GM19328 (cell line): Measurements from ENCODE around the gene PLXNA4.

Source experiments
- ATAC-seq: cut with Tn5 transposase; IDR thresholded peaks from one replicate; pipeline ENCODE4 v1.9.1; 2021; ENCODE audit warnings: mild to moderate bottlenecking, moderate library complexity; ENCODE audit not compliant: unreplicated experiment

Gene PLXNA4

GRCh38 chr7:132328047-132328620 is 248.1 kb downstream of the PLXNA4 start:
- no peak for ATAC-seq

- ATAC-seq: no peak
Measured at GRCh38 chr7:132326878-132327589, 249.2 kb downstream of the PLXNA4 start.

GRCh38 chr7:132322970-132323369 is 253.3 kb downstream of the PLXNA4 start:
- ATAC-seq: no peak

- no peak for ATAC-seq
Measured at GRCh38 chr7:132321387-132321786, 254.9 kb downstream of the PLXNA4 start.

- no peak for ATAC-seq
Measured at GRCh38 chr7:132319481-132319880, 256.8 kb downstream of the PLXNA4 start.

- ATAC-seq: peak; percentile 84
Measured at GRCh38 chr7:132318352-132319318, 257.6 kb downstream of the PLXNA4 start.

GRCh38 chr7:132317701-132318351 is 258.4 kb downstream of the PLXNA4 start:
- no peak for ATAC-seq

- no peak for ATAC-seq
Measured at GRCh38 chr7:132312531-132313055, 263.7 kb downstream of the PLXNA4 start.

GRCh38 chr7:132311733-132312132 is 264.5 kb downstream of the PLXNA4 start:
- ATAC-seq: no peak

- ATAC-seq: no peak
Measured at GRCh38 chr7:132309102-132309805, 267.0 kb downstream of the PLXNA4 start.

GRCh38 chr7:132307465-132307864 is 268.8 kb downstream of the PLXNA4 start:
- no peak for ATAC-seq

GRCh38 chr7:132300599-132301277 is 275.5 kb downstream of the PLXNA4 start:
- no peak for ATAC-seq

- no peak for ATAC-seq
Measured at GRCh38 chr7:132298790-132299189, 277.5 kb downstream of the PLXNA4 start.

- ATAC-seq: no peak
Measured at GRCh38 chr7:132296820-132297219, 279.4 kb downstream of the PLXNA4 start.

- no peak for ATAC-seq
Measured at GRCh38 chr7:132295175-132295574, 281.1 kb downstream of the PLXNA4 start.

- no peak for ATAC-seq
Measured at GRCh38 chr7:132292803-132293202, 283.5 kb downstream of the PLXNA4 start.

- ATAC-seq: no peak
Measured at GRCh38 chr7:132291481-132291880, 284.8 kb downstream of the PLXNA4 start.

- no peak for ATAC-seq
Measured at GRCh38 chr7:132290021-132290420, 286.2 kb downstream of the PLXNA4 start.

GRCh38 chr7:132286836-132287235 is 289.4 kb downstream of the PLXNA4 start:
- ATAC-seq: no peak

GRCh38 chr7:132280335-132280734 is 295.9 kb downstream of the PLXNA4 start:
- no peak for ATAC-seq
